HG02678 (cell line): ENCODE measurements around the gene SEZ6L.

Source experiments
- ATAC-seq: cut with Tn5 transposase; IDR thresholded peaks from one replicate; pipeline ENCODE4 v1.9.1; 2021; ENCODE audit warnings: mild to moderate bottlenecking, moderate library complexity; ENCODE audit not compliant: unreplicated experiment

SEZ6L gene

GRCh38 chr22:26239581-26239980 is 70.3 kb downstream of the SEZ6L start:
- no peak for ATAC-seq

- ATAC-seq = no peak
Measured at GRCh38 chr22:26241361-26241760, 72.1 kb downstream of the SEZ6L start.

GRCh38 chr22:26245001-26245400 is 75.7 kb downstream of the SEZ6L start:
- ATAC-seq = no peak

GRCh38 chr22:26246552-26246951 is 77.3 kb downstream of the SEZ6L start:
- no peak for ATAC-seq

- no peak for ATAC-seq
Measured at GRCh38 chr22:26251869-26252268, 82.6 kb downstream of the SEZ6L start.

GRCh38 chr22:26259510-26259909 is 90.2 kb downstream of the SEZ6L start:
- no peak for ATAC-seq

GRCh38 chr22:26264162-26264561 is 94.9 kb downstream of the SEZ6L start:
- ATAC-seq = no peak

GRCh38 chr22:26265281-26265680 is 96.0 kb downstream of the SEZ6L start:
- no peak for ATAC-seq

GRCh38 chr22:26265909-26266308 is 96.6 kb downstream of the SEZ6L start:
- ATAC-seq = no peak

GRCh38 chr22:26267856-26268255 is 98.6 kb downstream of the SEZ6L start:
- ATAC-seq = no peak

GRCh38 chr22:26269572-26269971 is 100.3 kb downstream of the SEZ6L start:
- ATAC-seq = no peak

- no peak for ATAC-seq
Measured at GRCh38 chr22:26271427-26271826, 102.2 kb downstream of the SEZ6L start.

- ATAC-seq = no peak
Measured at GRCh38 chr22:26273011-26273675, 103.9 kb downstream of the SEZ6L start.

GRCh38 chr22:26276529-26277160 is 107.4 kb downstream of the SEZ6L start:
- no peak for ATAC-seq

- no peak for ATAC-seq
Measured at GRCh38 chr22:26281941-26282340, 112.7 kb downstream of the SEZ6L start.

- no peak for ATAC-seq
Measured at GRCh38 chr22:26283330-26283729, 114.1 kb downstream of the SEZ6L start.

- ATAC-seq = no peak
Measured at GRCh38 chr22:26285632-26286031, 116.4 kb downstream of the SEZ6L start.

- no peak for ATAC-seq
Measured at GRCh38 chr22:26286091-26286820, 117.0 kb downstream of the SEZ6L start.

- ATAC-seq = no peak
Measured at GRCh38 chr22:26287382-26288225, 118.3 kb downstream of the SEZ6L start.

- ATAC-seq = no peak
Measured at GRCh38 chr22:26289611-26290101, 120.4 kb downstream of the SEZ6L start.
